K562 (cell line): ENCODE measurements around the gene CFDP1. TPM values are rescaled to one million over a fixed set of nuclear protein-coding genes. Genes with fewer than 3 reads are reported as not detected.

Experiments
- ATAC-seq: fragments of 200-7000 bp; cut with Tn5 transposase; 3 replicates; pipeline ENCODE4 v1.9.1; 2020; ENCODE audit warnings: moderate library complexity
- BruUV-seq: library from RNA; stranded (reverse); fragments of 400-500 nt; replicated peaks from 2 replicates; lab custom pipeline; 2021; lab: Mats Ljungman, UMichigan
- CTCF ChIA-PET: fragments of 300-600 bp; formaldehyde crosslinking; extraction: SDS; loops from one replicate; lab custom pipeline; 2021; ENCODE audit warnings: low intra/inter-chr PET ratio; lab: Yijun Ruan, JAX
- POLR2A ChIA-PET: fragments of 300-600, 350-650 bp; sonication (Branson Sonifier 250); formaldehyde crosslinking; extraction: SDS; loops from one replicate; lab custom pipeline; 2021; ENCODE audit warnings: antibody characterized with exemption, inconsistent platforms; lab: Yijun Ruan, JAX
- DNase-seq, 4 experiments: peaks; one replicate each; pipeline versions ENCODE4 v3.0.0 to v3.0.0-alpha.2; 2011 to 2018; ENCODE audit warnings: low spot score in 3 of 4, mixed read lengths in 3 of 4; ENCODE audit errors: extremely low read depth in 1 of 4
- FAIRE-seq: peaks from 2 replicates; lab custom pipeline; 2011; peaks lifted over from hg19 to GRCh38; lab: Jason Lieb, UNC
- H2AFZ ChIP-seq: 2 replicates; pipeline ENCODE4 v1.6.0; 2011; ENCODE audit warnings: low read depth, low read length, control low read depth, inconsistent platforms
- H3K27ac ChIP-seq: fragments of 200-600 bp; 3 replicates; pipeline ENCODE4 v1.8.0; 2011; ENCODE audit warnings: low read depth, mild to moderate bottlenecking, control low read depth, inconsistent platforms, low read length, moderate library complexity, mixed read lengths; ENCODE audit errors: extremely low read depth
- H3K27me3 ChIP-seq, 2 experiments: fragments of 300-600 bp in 1 of 2; 2 replicates in 1 of 2; 3 replicates in 1 of 2; pipeline versions ENCODE4 v1.6.0 to v1.8.0; 2011; ENCODE audit warnings: inconsistent platforms in 2 of 2, low read length in 2 of 2, mild to moderate bottlenecking in 1 of 2, mixed read lengths in 1 of 2, moderate library complexity in 1 of 2; ENCODE audit not compliant: control insufficient read depth in 2 of 2, insufficient read depth in 2 of 2
- H3K36me3 ChIP-seq: fragments of 300-600 bp; 3 replicates; pipeline ENCODE4 v1.8.0; 2011; ENCODE audit warnings: mild to moderate bottlenecking, low read length, inconsistent platforms; ENCODE audit not compliant: control insufficient read depth, insufficient read depth
- H3K4me1 ChIP-seq, 2 experiments: fragments of 200-600 bp in 1 of 2; replicated peaks in 1 of 2; 2 replicates in 1 of 2; 3 replicates in 1 of 2; pipeline versions ENCODE4 v1.5.1 to v1.8.0; 2011; ENCODE audit warnings: inconsistent platforms in 2 of 2, low read length in 2 of 2, mild to moderate bottlenecking in 1 of 2, mixed read lengths in 1 of 2, moderate library complexity in 1 of 2; ENCODE audit not compliant: control insufficient read depth in 2 of 2, insufficient read depth in 2 of 2
- H3K4me2 ChIP-seq: 2 replicates; pipeline ENCODE4 v1.6.1; 2011; ENCODE audit warnings: low read length, control low read depth, inconsistent platforms, mixed read lengths; ENCODE audit not compliant: insufficient read depth
- H3K4me3 ChIP-seq: fragments of 200-600 bp; sonication (generic), shearing (Covaris generic); 2 replicates; pipeline ENCODE4 v1.5.1; 2016; ENCODE audit warnings: control low read depth, inconsistent platforms
- H3K79me2 ChIP-seq: fragments of 200-600 bp; 3 replicates; pipeline ENCODE4 v1.8.0; 2011; ENCODE audit warnings: low read length, inconsistent platforms; ENCODE audit not compliant: control insufficient read depth, insufficient read depth
- H3K9ac ChIP-seq, 2 experiments: 2 replicates each; pipeline versions ENCODE4 v1.6.0 to v1.6.1; 2011; ENCODE audit warnings: low read depth in 2 of 2, low read length in 2 of 2, control low read depth in 1 of 2, inconsistent platforms in 1 of 2, mild to moderate bottlenecking in 1 of 2, mixed read lengths in 1 of 2; ENCODE audit not compliant: insufficient read depth in 1 of 2
- H3K9me1 ChIP-seq: one replicate; pipeline ENCODE4 v1.6.0; 2011; ENCODE audit warnings: inconsistent platforms, mild to moderate bottlenecking, low read length, moderate library complexity; ENCODE audit not compliant: control insufficient read depth, insufficient read depth
- H3K9me3 ChIP-seq: replicated peaks from 2 replicates; pipeline ENCODE4 v1.5.1; 2011; ENCODE audit warnings: low read depth, low read length, inconsistent platforms; ENCODE audit not compliant: control insufficient read depth, insufficient read depth
- H4K20me1 ChIP-seq: replicated peaks from 2 replicates; pipeline ENCODE4 v1.6.1; 2011; ENCODE audit warnings: low read length, inconsistent platforms, mixed read lengths; ENCODE audit not compliant: control insufficient read depth, insufficient read depth
- DEAF1 ChIP-seq: fragments of 450-650 bp; formaldehyde crosslinking; IDR thresholded peaks from 2 replicates; pipeline ENCODE4 v1.4.0; 2020; ENCODE audit warnings: mild to moderate bottlenecking, moderate library complexity
- EGR1 ChIP-seq: fragments of 450-650 bp; conservative IDR thresholded peaks from 2 replicates; pipeline ENCODE4 v1.6.1; 2017; ENCODE audit warnings: mild to moderate bottlenecking
- ESRRA ChIP-seq: fragments of 450-650 bp; IDR thresholded peaks from 2 replicates; pipeline ENCODE4 v1.6.1; 2014; ENCODE audit warnings: low read depth, mild to moderate bottlenecking, moderate library complexity, borderline replicate concordance
- IRF9 ChIP-seq: fragments of 450-650 bp; IDR thresholded peaks from 2 replicates; pipeline ENCODE4 v1.6.1; 2016; ENCODE audit warnings: missing biosample characterization, missing genetic modification characterization
- MCM7 ChIP-seq, 2 experiments: fragments of 450-650 bp; IDR thresholded peaks; 2 replicates each; pipeline ENCODE4 v1.6.1; 2016 to 2018
- NCOR1 ChIP-seq: fragments of 450-650 bp; IDR thresholded peaks from 2 replicates; pipeline ENCODE4 v1.6.1; 2016; ENCODE audit warnings: mild to moderate bottlenecking, moderate library complexity
- PHB2 ChIP-seq: fragments of 450-650 bp; IDR thresholded peaks from 2 replicates; pipeline ENCODE4 v1.6.1; 2017; ENCODE audit warnings: low read depth
- POLR2A ChIP-seq: fragments of 450-650 bp; conservative IDR thresholded peaks from 2 replicates; pipeline ENCODE4 v1.6.1; 2016
- PRPF4 ChIP-seq: fragments of 200-400 bp; formaldehyde crosslinking; IDR thresholded peaks from one replicate; pipeline ENCODE4 v1.6.1; 2017; ENCODE audit warnings: low read length, low read depth, mild to moderate bottlenecking; ENCODE audit not compliant: insufficient read depth, poor library complexity, severe bottlenecking
- TRIM28 ChIP-seq: fragments of 450-650 bp; IDR thresholded peaks from 2 replicates; pipeline ENCODE4 v1.6.1; 2017
- ZBED1 ChIP-seq: IDR thresholded peaks from 2 replicates; pipeline ENCODE4 v1.6.1; 2014
- ZBTB12 ChIP-seq: fragments of 250-450 bp; sonication (Bioruptor Pico); IDR thresholded peaks from 2 replicates; pipeline ENCODE4 v1.4.0; 2020
- ZEB2 ChIP-seq: fragments of 450-650 bp; IDR thresholded peaks from 2 replicates; pipeline ENCODE4 v1.6.1; 2016
- ZNF140 ChIP-seq: fragments of 250-450 bp; sonication (Bioruptor Pico); IDR thresholded peaks from 2 replicates; pipeline ENCODE4 v1.8.0; 2021; ENCODE audit warnings: moderate library complexity, mild to moderate bottlenecking, inconsistent platforms
- ZNF212 ChIP-seq: fragments of 450-650 bp; formaldehyde crosslinking; IDR thresholded peaks from 2 replicates; pipeline ENCODE4 v1.4.0; 2020; ENCODE audit warnings: mild to moderate bottlenecking
- ZNF232 ChIP-seq: sonication (generic); formaldehyde crosslinking; IDR thresholded peaks from 2 replicates; pipeline ENCODE4 v1.8.0; 2022; ENCODE audit warnings: mild to moderate bottlenecking, missing genetic modification reagents
- ZNF3 ChIP-seq: fragments of 250-450 bp; sonication (Bioruptor Pico); IDR thresholded peaks from 2 replicates; pipeline ENCODE4 v1.5.0; 2021; ENCODE audit warnings: mild to moderate bottlenecking, moderate library complexity
- WGBS: fragments of 100-300 bp; shearing (Covaris generic); methylation state at CpG from one replicate; pipeline ENCODE4 v1.1.6; 2016; ENCODE audit warnings: low coverage, mixed read lengths; ENCODE audit not compliant: insufficient coverage; ENCODE audit errors: missing lambda C conversion rate; 5-methylcytosine and 5-hydroxymethylcytosine counted together
- in situ Hi-C: fragments of 300-500 bp; cut with MboI; formaldehyde crosslinking; loops from 4 replicates; pipeline ENCODE4 v1.15.0; 2018; ENCODE audit warnings: inconsistent platforms, mixed read lengths
- intact Hi-C: fragments of 100-400 bp; cut with micrococcal nuclease; formaldehyde crosslinking; loops from 2 replicates; pipeline ENCODE4 v1.14.2; 2022
- polyA plus RNA-seq, 8 experiments: library from polyadenylated mRNA; depleted of rRNA in 4 of 8; stranded (reverse) in 5 of 8; unstranded in 3 of 8; fragments of >200 nt; fragmentation: Nextera tagmentation in 2 of 8; fragmentation: Illumina TruSeq in 1 of 8; extraction: Ambion mirVana in 2 of 8; extraction: Trizol in 1 of 8; gene quantifications; 2 replicates each; pipeline versions ENCODE4 v1.2.1 to v1.2.3, GENCODE V29; 2011 to 2014; ENCODE audit warnings: inconsistent platforms in 1 of 8, missing spikeins in 1 of 8
- total RNA-seq, 7 experiments: library from RNA; depleted of rRNA in 6 of 7; stranded (reverse); fragments of >200 nt in 6 of 7; fragmentation: Illumina TruSeq in 2 of 7; extraction: Trizol in 2 of 7; gene quantifications; 2 replicates each; pipeline versions ENCODE4 v1.2.1 to v1.2.3, GENCODE V29; 2011 to 2021; ENCODE audit warnings: low replicate concordance in 1 of 7
- TF ChIP-seq, protein P1 (sequence below): fragments of 250-450 bp; sonication (Bioruptor Pico); IDR thresholded peaks from 2 replicates; pipeline ENCODE4 v1.8.0; 2022; ENCODE audit warnings: inconsistent platforms

CFDP1 gene
- total and polyA plus RNA-seq, 9 of the 15 experiments (the other 6 are each of a cell fraction or from before 2014, with no cell fraction given) = 31.5 to 78.4 (median 61.7) TPM

- Histone ChIP-seq H2AFZ (no peak overlapping the region), H3K36me3 (no peaks in the 10 kb centered on the region), H3K4me2 (no peak overlapping the region), H3K27me3 (no peaks in the 10 kb centered on the region), H3K79me2 (peaks cover 6% of the 10 kb centered on the region; the same call in 1 of the 3 replicates), H3K9ac (peak overlapping the region in 1 of 2 experiments; percentile 68; a peak in 1 of 4 replicates), H3K4me3 (no peak overlapping the region), H3K9me3 (no peaks in the 10 kb centered on the region), H3K9me1 (no peaks in the 10 kb centered on the region), H3K4me1 (peaks cover 4 to 62% of the 10 kb centered on the region in 2 experiments; a peak in 3 of 5 replicates), H3K27ac (no peak overlapping the region), H4K20me1 (0 out of 2 replicates have a peak, but pooled peaks cover 4% of the 10 kb centered on the region)
- POLR2A ChIA-PET = interaction anchor here (1.0 kb wide), 1 partner anchor 12 kb away, joined by 4 read pairs; the partner anchor contains the start of gene BCAR1
- in situ Hi-C loops (no loop called here), intact Hi-C loops (no loop called here)
- CTCF ChIA-PET = no interaction called here
- DNase-seq (no peak), ATAC-seq (no peak), FAIRE-seq (no peak)
- BruUV-seq = no TSS peak
- 74% methylated on average over 5 of the region's 5 CpGs for WGBS
- TF ChIP-seq ZNF232 (CRISPR knock-in tag) = no peak
- no peak for TF ChIP-seq POLR2A
- no peak for TF ChIP-seq NCOR1
- TF ChIP-seq ESRRA = no peak
- no peak for TF ChIP-seq ZNF212 (CRISPR knock-in tag)
- no peak for TF ChIP-seq MCM7 (IDR thresholded peaks at IDR 0.05)
- TF ChIP-seq TRIM28 = no peak
- no peak for TF ChIP-seq ZNF140 (CRISPR knock-in tag)
- no peak for TF ChIP-seq PHB2
- no peak for TF ChIP-seq ZBTB12 (CRISPR knock-in tag)
- no peak for TF ChIP-seq PRPF4
- TF ChIP-seq, protein P1, sequence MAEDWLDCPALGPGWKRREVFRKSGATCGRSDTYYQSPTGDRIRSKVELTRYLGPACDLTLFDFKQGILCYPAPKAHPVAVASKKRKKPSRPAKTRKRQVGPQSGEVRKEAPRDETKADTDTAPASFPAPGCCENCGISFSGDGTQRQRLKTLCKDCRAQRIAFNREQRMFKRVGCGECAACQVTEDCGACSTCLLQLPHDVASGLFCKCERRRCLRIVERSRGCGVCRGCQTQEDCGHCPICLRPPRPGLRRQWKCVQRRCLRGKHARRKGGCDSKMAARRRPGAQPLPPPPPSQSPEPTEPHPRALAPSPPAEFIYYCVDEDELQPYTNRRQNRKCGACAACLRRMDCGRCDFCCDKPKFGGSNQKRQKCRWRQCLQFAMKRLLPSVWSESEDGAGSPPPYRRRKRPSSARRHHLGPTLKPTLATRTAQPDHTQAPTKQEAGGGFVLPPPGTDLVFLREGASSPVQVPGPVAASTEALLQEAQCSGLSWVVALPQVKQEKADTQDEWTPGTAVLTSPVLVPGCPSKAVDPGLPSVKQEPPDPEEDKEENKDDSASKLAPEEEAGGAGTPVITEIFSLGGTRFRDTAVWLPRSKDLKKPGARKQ (CRISPR knock-in tag) = no peak
- no peak for TF ChIP-seq IRF9
- no peak for TF ChIP-seq EGR1
- no peak for TF ChIP-seq ZNF3 (CRISPR knock-in tag)
- TF ChIP-seq ZBED1 = no peak
- TF ChIP-seq DEAF1 (CRISPR knock-in tag) = no peak
- TF ChIP-seq ZEB2 = no peak
Observed at GRCh38 chr16:75262800-75263127, 170.5 kb downstream of the CFDP1 start.
